ENCODE results near the gene HTR3C. TPM values are rescaled to one million over a fixed set of nuclear protein-coding genes. Genes with fewer than 3 reads are reported as not detected.
"Not testable (repeated sequence)": the region's sequence is repeated elsewhere in the genome, so short reads cannot be mapped to it uniquely, and the experiment has no call there.

The HTR3C gene
- total RNA-seq, 1 experiment from 2014 or later: not detected

DNA sequence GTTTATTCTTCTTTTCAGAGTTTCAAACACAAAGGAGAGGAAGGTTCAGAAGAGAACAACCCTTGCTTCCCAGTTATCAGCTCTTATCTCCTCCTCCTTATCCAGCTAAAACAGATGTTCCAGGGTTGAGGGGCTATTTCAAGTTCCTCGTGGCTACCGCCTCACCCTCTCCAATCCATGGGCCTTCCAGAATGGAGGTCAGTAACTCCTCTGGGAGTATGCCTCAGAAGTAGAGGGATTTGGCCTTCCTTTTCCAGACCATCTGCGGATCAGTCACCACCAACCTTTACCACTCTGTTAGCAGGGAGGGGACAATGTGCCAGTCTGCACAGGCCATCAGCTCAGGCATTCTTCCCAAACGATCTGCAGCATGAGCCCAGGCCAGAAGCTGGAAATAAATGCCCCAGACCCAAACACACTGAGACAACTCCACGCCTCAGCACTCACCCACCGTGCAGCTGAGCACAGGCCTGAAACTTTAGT lies 14.8 kb downstream of the HTR3C start:
- no peaks in the 10 kb centered on the region for H4K20me1 ChIP-seq (ENCODE audit: low read length)
- no peaks in the 10 kb centered on the region for H3K9me3 ChIP-seq (ENCODE audit: low read length)
- no peak overlapping the region for H2AFZ ChIP-seq (ENCODE audit: low read length)
- H3K4me3 ChIP-seq (ENCODE audit: low read length): no peak overlapping the region
- H3K9ac ChIP-seq (ENCODE audit: low read length): no peak overlapping the region
- H3K4me2 ChIP-seq (ENCODE audit: low read length): no peak overlapping the region
- no peak for TF ChIP-seq CTCF (conservative IDR thresholded peaks at IDR 0.05; ENCODE audit: low read depth, low read length)
- TF ChIP-seq EZH2 (IDR thresholded peaks at IDR 0.05; ENCODE audit: low read length, unreplicated experiment): no peak
- no peak for TF ChIP-seq EZH2phosphoT487 (IDR thresholded peaks at IDR 0.05; ENCODE audit: borderline replicate concordance, low read length)
- no peaks in the 10 kb centered on the region for H3K27me3 ChIP-seq (ENCODE audit: low read length)
- H3K4me1 ChIP-seq (ENCODE audit: insufficient read depth, low read length): no peaks in the 10 kb centered on the region
- CTCF ChIA-PET: no interaction called here
- DNase-seq (no peak), ATAC-seq (no peak)
- no peaks in the 10 kb centered on the region for H3K36me3 ChIP-seq (ENCODE audit: low read depth, low read length)
- intact Hi-C loops (cut with micrococcal nuclease): no loop called here
- H3K79me2 ChIP-seq (ENCODE audit: low read length): no peaks in the 10 kb centered on the region
- H3F3A ChIP-seq (ENCODE audit: low read length, unreplicated experiment): no peaks in the 10 kb centered on the region
- H3K27ac ChIP-seq (ENCODE audit: low read length): no peak overlapping the region
- no peaks in the 10 kb centered on the region for H3K9me2 ChIP-seq (replicated peaks; ENCODE audit: low read length)
- no TSS peak for BruUV-seq (replicated peaks)
- POLR2A ChIA-PET (ENCODE audit: unreplicated experiment): no interaction called here

DNA sequence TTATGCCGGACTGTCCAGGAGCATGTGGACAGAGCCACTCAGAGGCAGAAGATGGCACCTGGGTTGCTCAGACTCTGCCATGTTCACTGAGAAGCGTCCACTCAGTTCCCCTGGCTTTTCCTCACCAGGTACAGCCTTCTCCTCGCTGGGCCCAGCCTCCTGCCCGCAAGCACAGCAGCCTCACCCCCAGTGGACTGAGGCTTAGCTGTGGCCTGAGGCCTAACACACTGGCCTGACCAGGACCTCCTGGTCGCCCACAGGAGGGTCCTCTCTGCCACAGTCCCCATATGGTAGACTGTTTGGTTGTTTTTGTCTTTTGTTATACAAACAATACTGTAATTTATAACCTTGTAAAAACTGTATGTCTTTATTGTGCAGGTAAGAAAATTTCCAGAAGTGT lies 15.5 kb downstream of the HTR3C start:
- BruUV-seq (replicated peaks): no TSS peak
- H3K27ac ChIP-seq (ENCODE audit: low read length): no peak overlapping the region
- no peaks in the 10 kb centered on the region for H3K79me2 ChIP-seq (ENCODE audit: low read length)
- TF ChIP-seq EZH2 (IDR thresholded peaks at IDR 0.05; ENCODE audit: low read length, unreplicated experiment) (no peak), CTCF (conservative IDR thresholded peaks at IDR 0.05; ENCODE audit: low read depth, low read length) (no peak), EZH2phosphoT487 (IDR thresholded peaks at IDR 0.05; ENCODE audit: borderline replicate concordance, low read length) (no peak)
- H3F3A ChIP-seq (ENCODE audit: low read length, unreplicated experiment): no peaks in the 10 kb centered on the region
- no peak overlapping the region for H2AFZ ChIP-seq (ENCODE audit: low read length)
- H3K4me3 ChIP-seq (ENCODE audit: low read length): no peak overlapping the region
- ChIA-PET CTCF (no interaction called here), POLR2A (ENCODE audit: unreplicated experiment) (no interaction called here)
- no peaks in the 10 kb centered on the region for H3K4me1 ChIP-seq (ENCODE audit: insufficient read depth, low read length)
- H3K9me2 ChIP-seq (replicated peaks; ENCODE audit: low read length): no peaks in the 10 kb centered on the region
- intact Hi-C loops (cut with micrococcal nuclease): no loop called here
- no peak for DNase-seq
- no peak for ATAC-seq
- no peaks in the 10 kb centered on the region for H3K36me3 ChIP-seq (ENCODE audit: low read depth, low read length)
- no peaks in the 10 kb centered on the region for H3K27me3 ChIP-seq (ENCODE audit: low read length)
- H3K4me2 ChIP-seq (ENCODE audit: low read length): no peak overlapping the region
- H3K9me3 ChIP-seq (ENCODE audit: low read length): no peaks in the 10 kb centered on the region
- H4K20me1 ChIP-seq (ENCODE audit: low read length): no peaks in the 10 kb centered on the region
- no peak overlapping the region for H3K9ac ChIP-seq (ENCODE audit: low read length)

GRCh38 chr3:184071142-184071541 lies 18.3 kb downstream of the HTR3C start:
- H3K4me3 ChIP-seq (ENCODE audit: low read length); ATAC-seq; H2AFZ ChIP-seq (ENCODE audit: low read length); H3K36me3 ChIP-seq (ENCODE audit: low read depth, low read length); POLR2A ChIA-PET (ENCODE audit: unreplicated experiment); H3F3A ChIP-seq (ENCODE audit: low read length, unreplicated experiment); CTCF ChIA-PET; H3K9me2 ChIP-seq (replicated peaks; ENCODE audit: low read length); H3K9me3 ChIP-seq (ENCODE audit: low read length); intact Hi-C loops (cut with micrococcal nuclease); H3K4me1 ChIP-seq (ENCODE audit: insufficient read depth, low read length); DNase-seq; H3K9ac ChIP-seq (ENCODE audit: low read length); H4K20me1 ChIP-seq (ENCODE audit: low read length); H3K27ac ChIP-seq (ENCODE audit: low read length); H3K4me2 ChIP-seq (ENCODE audit: low read length); H3K27me3 ChIP-seq (ENCODE audit: low read length); BruUV-seq (replicated peaks); H3K79me2 ChIP-seq (ENCODE audit: low read length): not testable (repeated sequence)

Data from PC-3 (cell line).